ENCODE data around the gene BCCIP. TPM values are rescaled to one million over a fixed set of nuclear protein-coding genes. Genes with fewer than 3 reads are reported as not detected.

BCCIP gene
- total and polyA plus RNA-seq, 2 of the 8 experiments (the other 6 are each of a cell fraction or from before 2014, with no cell fraction given), result 33.9 to 120 TPM

GRCh38 chr10:125868372-125868975 is 45.1 kb downstream of the BCCIP start:
- WGBS, 2 experiments (ENCODE audit: extremely low coverage in 1 of 2, insufficient coverage in 1 of 2, insufficient read length in 1 of 2, insufficient replicate concordance in 2 of 2, low coverage in 1 of 2, low lambda C conversion rate in 2 of 2, missing lambda C conversion rate in 1 of 2), result 61% methylated on average over 7 of the region's 7 CpGs; no CpG with 5 or more reads in 1 of the 2 experiments
- Histone ChIP-seq H3K79me2 (ENCODE audit: control insufficient read depth in 1 of 2, insufficient read depth in 2 of 2, low read length in 2 of 2) (no peaks in the 10 kb centered on the region), H3K36me3 (ENCODE audit: control insufficient read depth in 2 of 4, insufficient read depth in 4 of 4, low read length in 3 of 4) (peaks cover 0 to 7% (median 2%) of the 10 kb centered on the region in 4 experiments; a peak in 4 of 8 replicates), H4K91ac (replicated peaks; ENCODE audit: insufficient read length, low read length) (no peak overlapping the region), H4K20me1 (replicated peaks in 1 of 2; ENCODE audit: control insufficient read depth in 1 of 2, insufficient read depth in 2 of 2, low read length in 2 of 2) (peaks cover 0 to 2% of the 10 kb centered on the region in 2 experiments), H2BK5ac (ENCODE audit: low read depth, low read length) (no peak overlapping the region), H3K4me3 (ENCODE audit: extremely low read depth in 1 of 4, insufficient read depth in 2 of 4, low read depth in 3 of 4, low read length in 4 of 4) (no peak overlapping the region), H2AFZ (ENCODE audit: low read length) (no peak overlapping the region), H3K27ac (ENCODE audit: low read depth, low read length) (no peak overlapping the region), H3K9ac (replicated peaks in 1 of 4; ENCODE audit: extremely low read depth in 1 of 4, low read depth in 3 of 4, low read length in 3 of 4) (no peak overlapping the region), H3K79me1 (ENCODE audit: low read depth, low read length) (no peaks in the 10 kb centered on the region), H3K56ac (replicated peaks; ENCODE audit: insufficient read length, low read depth, low read length) (no peak overlapping the region), H2BK15ac (ENCODE audit: low read length) (no peak overlapping the region), H4K5ac (ENCODE audit: insufficient read length, low read depth, low read length) (no peak overlapping the region), H3K18ac (ENCODE audit: extremely low read depth, low read length) (no peak overlapping the region), H3K4ac (replicated peaks; ENCODE audit: insufficient read length, low read depth, low read length) (no peak overlapping the region), H2BK20ac (ENCODE audit: low read length) (no peak overlapping the region), H3K14ac (ENCODE audit: insufficient read length) (no peak overlapping the region), H2BK12ac (ENCODE audit: low read depth, low read length) (no peak overlapping the region), H2AK5ac (ENCODE audit: low read depth, low read length) (no peak overlapping the region), H3K23me2 (ENCODE audit: low read depth, low read length) (no peaks in the 10 kb centered on the region), H3K4me1 (replicated peaks in 1 of 4; ENCODE audit: control insufficient read depth in 3 of 4, insufficient read depth in 4 of 4, low read length in 3 of 4) (no peaks in the 10 kb centered on the region), H3K4me2 (ENCODE audit: insufficient read depth in 1 of 2, low read depth in 2 of 2, low read length in 2 of 2) (no peak overlapping the region), H2BK120ac (replicated peaks; ENCODE audit: low read depth, low read length) (no peak overlapping the region), H3K23ac (ENCODE audit: insufficient read length) (no peak overlapping the region), H4K8ac (ENCODE audit: extremely low read depth, insufficient read depth, low read length) (no peak overlapping the region), H3K9me3 (ENCODE audit: insufficient read depth in 2 of 2, low read depth in 1 of 2, low read length in 1 of 2) (no peaks in the 10 kb centered on the region), H3K27me3 (replicated peaks in 1 of 4; ENCODE audit: control insufficient read depth in 3 of 4, extremely low read depth in 1 of 4, insufficient read depth in 3 of 4, low read length in 3 of 4) (no peaks in the 10 kb centered on the region)
- ChIA-PET POLR2A (ENCODE audit: partially characterized antibody) (interaction anchor here (0.7 kb wide), 1 partner anchor 1399 kb away, joined by 5 read pairs; no protein-coding TSS in a partner anchor), CTCF (ENCODE audit: partially characterized antibody) (interaction anchor here (0.6 to 4.3 kb wide), 31 partner anchors 10 to 1131 kb away, joined by 3 to 30 read pairs (median 3); no protein-coding TSS in a partner anchor)
- TF ChIP-seq EP300 (IDR thresholded peaks at IDR 0.05; ENCODE audit: borderline replicate concordance in 1 of 2, low read depth in 2 of 2, low read length in 2 of 2) (no peak), TCF12 (IDR thresholded peaks at IDR 0.05; ENCODE audit: low read depth, low read length) (no peak), CTCF (IDR thresholded peaks at IDR 0.05; ENCODE audit: control extremely low read depth in 1 of 3, insufficient read depth in 1 of 3, low read depth in 1 of 3, low read length in 3 of 3) (peak in 2 of 3 experiments; percentile 53 to 85; a peak in 3 of 4 replicates), NANOG (IDR thresholded peaks at IDR 0.05; ENCODE audit: insufficient read depth, low read depth, low read length, poor library complexity, severe bottlenecking) (no peak), RAD21 (IDR thresholded peaks at IDR 0.05 in 1 of 2, conservative IDR thresholded peaks at IDR 0.05 in 1 of 2; ENCODE audit: low read depth in 2 of 2, low read length in 2 of 2) (peak; percentile 86 to 88)
- peak; percentile 82 for FAIRE-seq
- no peak for DNase-seq (ENCODE audit: low read depth in 1 of 2, low spot score in 2 of 2)

Data from H1 (cell line).